NCI-H2171 treated with DMSO at 0.1 percent for 48 hours (cell line): ENCODE results near the gene CES4A.

Source experiments
- DNase-seq: peaks from one replicate; lab custom pipeline; 2025; lab: John Stamatoyannopoulos, UW

CES4A gene

DNA sequence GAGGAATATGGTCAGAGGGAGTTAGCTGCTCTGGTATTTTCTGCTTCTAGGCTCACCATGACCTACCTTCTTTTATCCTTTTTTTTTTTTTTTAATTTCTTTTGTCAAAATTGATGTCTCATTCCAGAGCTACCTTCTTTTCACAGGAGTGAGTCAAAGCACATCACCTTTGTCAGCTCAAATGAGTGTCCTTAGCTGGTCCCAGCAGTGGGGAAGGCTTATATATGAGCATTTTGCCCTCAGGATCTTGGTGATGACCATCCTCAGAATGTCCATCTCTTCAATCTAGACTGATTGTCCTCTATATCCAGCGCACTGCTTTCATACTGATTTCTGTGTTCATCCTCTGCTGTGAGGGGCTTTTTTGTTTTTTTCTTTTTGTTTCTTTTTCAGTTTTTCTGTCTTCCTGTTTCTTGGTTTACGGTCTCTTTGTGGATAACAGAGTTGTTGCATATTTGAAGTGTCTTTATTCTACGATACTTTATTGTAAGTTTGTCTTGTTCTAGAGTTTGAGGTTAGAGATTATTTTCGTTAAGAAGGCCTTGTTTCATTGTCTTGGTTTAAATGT lies 65.5 kb downstream of the CES4A start:
- DNase-seq = no peak

DNA sequence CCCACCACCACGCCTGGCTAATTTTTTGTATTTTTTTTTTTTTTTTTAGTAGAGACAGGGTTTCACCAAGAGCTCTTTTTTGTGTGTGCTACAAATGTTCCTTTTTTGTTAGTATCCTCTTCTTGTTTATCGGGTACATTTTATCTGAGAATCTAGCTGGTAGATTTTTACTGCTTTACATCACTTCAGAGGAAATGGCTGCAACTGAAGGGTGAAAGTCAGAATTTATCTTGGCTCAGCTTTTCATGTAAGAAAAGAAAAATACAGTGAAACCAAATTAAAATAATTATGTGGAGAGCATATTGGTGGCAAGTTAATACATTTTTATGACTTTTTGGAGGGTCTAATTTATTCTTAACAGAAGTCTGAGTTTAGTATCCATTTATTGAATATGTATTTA lies 66.5 kb downstream of the CES4A start:
- no peak for DNase-seq

DNA sequence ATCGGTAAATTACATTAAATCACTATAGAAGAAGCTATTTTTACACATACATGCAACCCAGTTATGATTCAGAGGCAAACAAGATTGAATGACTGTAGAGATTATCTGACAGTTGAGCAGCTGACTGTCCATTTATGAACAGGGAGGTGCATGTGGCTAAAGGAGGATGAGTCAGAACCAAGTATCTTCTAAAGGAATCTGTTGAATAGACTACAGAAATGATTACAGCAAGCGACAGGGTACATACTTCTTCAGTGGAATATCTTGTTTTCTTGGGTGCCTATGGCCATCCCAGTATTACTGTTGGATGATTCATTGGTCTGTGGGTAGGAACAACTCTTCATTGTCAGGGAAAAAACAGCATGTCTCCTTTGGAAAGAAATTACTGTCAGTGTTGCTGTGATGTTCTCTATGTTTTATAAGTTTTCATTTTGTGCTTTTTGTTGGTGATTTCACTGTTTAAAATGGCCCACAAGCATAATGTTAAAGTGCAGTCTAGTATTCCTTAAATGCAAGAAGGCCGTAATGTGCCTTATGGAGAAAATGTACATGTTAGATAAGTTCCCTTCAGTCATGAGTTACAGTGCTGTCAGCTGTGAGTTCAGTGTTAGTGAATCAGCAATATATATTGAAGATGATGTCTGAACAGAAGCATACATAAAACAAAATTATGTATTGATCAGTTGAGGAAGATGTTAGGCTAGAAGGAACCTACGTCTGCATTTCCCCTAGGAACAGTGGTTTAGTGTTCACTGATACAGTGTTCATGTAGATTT lies 67.5 kb downstream of the CES4A start:
- DNase-seq = no peak
